Stimulated activated CD8-positive, alpha-beta memory T cell treated with anti-CD3 and anti-CD28 coated beads, Interleukin-7, amount 100 ng/mL, for 24 hours (primary cell): ENCODE data around the gene GCNT1.
"Not testable (repeated sequence)": the region's sequence is repeated elsewhere in the genome, so short reads cannot be mapped to it uniquely, and the experiment has no call there.

Source experiments
- DNase-seq: peaks from one replicate; pipeline ENCODE4 v3.0.0-alpha.2; 2020; ENCODE audit warnings: low read depth

GCNT1 gene

DNA sequence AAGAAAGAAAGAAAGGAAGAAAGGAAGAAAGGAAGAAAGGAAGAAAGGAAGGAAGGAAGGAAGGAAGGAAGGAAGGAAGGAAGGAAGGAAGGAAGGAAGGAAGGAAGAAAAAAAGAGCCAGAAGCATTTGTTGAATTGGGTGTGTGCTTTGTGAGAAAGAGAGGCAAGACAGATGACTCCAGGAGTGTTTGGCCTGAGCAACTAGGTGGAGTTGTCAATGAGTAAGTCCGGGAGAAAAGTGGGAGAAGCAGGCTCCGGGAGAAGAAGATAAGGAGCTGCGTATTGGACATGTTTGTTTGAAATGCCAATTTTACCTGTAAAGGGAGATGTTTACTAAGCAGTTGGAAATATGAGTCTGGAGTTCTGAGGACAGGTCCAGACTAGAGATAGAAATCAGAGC lies 15.1 kb upstream of the GCNT1 start:
- DNase-seq, result no peak

DNA sequence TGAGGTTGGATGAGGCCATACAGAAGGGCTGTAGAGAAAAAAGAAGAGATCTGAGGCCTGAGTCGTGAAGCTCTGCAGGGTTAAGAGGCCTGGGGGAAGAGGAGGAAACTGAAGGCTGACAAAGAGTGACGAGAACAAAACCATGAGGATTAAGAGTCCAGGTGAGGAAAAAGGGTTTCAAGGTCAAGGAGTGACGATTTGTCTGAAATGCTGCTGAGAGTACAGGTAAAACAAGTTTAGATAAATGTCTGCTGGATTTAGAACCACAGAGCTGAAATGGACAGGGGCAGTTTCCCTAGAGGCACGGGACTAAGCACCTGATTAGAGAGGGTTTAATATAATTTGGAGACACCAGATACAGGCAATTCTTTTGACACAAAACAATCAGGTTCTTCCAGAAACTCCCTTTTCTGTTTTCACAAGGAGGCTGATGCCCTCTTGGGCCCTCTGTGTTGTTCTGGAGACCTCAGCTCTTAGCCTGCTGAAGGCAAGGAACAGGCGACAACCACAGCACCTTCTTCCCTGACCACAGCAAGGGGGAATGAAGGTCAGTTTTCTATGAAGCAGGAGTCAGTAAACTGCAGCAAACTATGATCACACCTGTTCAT lies 14.6 kb upstream of the GCNT1 start:
- DNase-seq, result no peak

DNA sequence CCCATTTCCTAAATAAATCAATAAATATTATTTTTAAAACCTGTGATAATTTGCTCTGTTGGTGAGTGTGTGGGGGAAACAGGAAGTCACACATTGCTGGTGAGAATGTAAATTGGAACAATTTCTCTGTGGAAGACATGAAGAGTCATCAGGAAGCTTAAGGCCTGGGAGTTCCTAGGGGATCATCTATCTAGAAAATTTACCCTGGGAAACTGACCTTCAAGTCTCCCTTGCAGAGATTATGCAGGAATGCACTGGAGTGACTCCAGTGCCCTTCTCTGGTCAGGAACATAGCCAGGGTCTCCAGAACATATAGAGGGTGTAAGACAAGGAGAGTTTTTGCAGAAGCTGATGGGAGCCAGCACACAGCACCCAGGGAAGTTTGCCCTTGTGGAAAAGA lies 13.0 kb upstream of the GCNT1 start:
- no peak for DNase-seq

DNA sequence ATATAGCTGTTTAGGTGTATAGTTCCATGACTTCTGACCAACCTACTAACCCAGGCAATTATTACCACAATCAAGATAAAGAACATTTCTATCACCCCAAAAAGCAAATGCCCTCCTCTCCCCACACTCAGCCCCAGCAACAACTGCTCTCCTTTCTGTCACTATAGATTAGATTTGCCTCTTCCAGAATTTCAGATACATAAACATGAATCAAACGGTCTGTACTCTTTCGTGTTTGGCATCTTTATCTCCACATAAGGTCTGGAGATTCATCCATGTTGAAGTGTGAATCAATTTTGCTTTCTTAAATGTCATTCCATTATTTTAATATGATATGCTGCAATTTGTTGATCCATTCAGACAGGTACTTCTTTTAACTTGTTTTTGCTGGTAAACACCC lies 10.5 kb upstream of the GCNT1 start:
- DNase-seq, result no peak

DNA sequence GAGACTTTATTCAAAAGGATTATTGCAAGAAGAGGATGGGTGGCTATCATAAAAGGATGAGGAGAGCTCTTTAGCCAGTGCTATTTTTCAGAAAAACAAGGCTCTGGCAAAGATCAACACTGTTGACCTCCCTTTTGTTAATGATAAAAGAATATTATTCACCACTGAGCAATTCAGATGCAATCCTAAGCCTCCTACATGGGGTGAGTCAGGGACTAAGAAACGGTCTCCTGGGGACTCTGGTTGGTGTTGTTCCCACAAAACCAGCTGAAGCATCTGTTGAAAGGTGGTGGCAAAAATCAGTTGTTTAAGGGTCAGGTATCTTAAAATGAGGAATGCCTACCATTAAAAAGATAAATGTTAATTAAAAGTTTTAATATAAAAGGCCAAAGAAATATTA lies 7.7 kb upstream of the GCNT1 start:
- DNase-seq, result no peak

DNA sequence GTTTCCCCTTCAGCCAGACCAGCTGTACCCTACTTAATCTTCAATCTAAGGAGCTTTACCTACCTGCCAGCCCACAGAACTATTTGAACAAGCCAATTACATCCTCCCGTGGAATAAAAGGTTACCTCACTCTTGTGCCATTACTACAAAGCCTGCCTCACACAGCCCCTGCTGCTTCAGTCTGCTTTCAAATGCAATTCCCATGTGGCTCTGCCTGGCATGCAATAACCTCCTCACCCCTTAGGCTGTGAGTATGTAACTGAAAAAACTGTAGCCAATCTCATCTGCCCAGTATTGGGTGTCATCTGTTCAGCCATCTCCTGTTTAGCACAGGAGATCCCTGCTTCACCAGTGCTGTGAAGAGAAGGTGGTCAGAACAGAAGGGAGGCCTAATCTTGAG lies 6.1 kb upstream of the GCNT1 start:
- DNase-seq, result no peak

DNA sequence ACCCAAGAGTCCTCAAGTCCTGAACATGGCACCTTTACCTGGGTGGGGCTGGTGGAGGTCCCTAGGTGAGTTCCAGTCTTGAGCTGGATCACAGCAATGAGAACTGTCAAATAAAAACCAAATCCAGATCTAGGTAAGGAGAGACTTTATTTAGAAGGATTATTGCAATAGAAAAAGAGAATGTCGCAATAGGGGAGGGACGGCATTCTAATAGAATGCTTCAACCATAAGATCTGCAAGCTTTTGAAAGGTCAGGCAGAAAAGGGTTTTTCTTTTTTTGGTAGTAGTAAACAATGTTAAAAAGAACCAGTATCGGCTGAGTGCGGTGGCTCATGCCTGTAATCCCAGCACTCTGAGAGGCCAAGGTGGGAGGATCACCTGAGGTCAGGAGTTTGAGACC lies 5.2 kb upstream of the GCNT1 start:
- no peak for DNase-seq

DNA sequence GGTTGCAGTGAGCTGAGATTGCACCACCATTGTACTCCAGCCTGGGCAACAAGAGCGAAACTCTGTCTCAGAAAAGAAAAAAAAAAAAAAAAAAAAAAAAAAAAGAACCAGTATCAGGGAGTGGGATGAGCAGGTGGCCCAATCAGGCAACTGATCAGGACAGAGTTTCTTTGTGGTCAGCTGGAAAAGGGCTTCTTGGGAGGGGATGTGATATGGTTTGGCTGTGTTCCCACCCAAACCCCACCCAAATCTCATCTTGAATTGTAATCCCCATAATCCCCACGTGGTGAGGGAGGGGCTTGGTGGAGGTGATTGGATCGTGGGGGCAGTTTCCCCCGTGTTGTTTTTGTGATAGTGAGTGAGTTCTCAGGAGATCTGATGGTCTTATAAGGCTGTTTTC lies 4.7 kb upstream of the GCNT1 start:
- DNase-seq, result no peak

DNA sequence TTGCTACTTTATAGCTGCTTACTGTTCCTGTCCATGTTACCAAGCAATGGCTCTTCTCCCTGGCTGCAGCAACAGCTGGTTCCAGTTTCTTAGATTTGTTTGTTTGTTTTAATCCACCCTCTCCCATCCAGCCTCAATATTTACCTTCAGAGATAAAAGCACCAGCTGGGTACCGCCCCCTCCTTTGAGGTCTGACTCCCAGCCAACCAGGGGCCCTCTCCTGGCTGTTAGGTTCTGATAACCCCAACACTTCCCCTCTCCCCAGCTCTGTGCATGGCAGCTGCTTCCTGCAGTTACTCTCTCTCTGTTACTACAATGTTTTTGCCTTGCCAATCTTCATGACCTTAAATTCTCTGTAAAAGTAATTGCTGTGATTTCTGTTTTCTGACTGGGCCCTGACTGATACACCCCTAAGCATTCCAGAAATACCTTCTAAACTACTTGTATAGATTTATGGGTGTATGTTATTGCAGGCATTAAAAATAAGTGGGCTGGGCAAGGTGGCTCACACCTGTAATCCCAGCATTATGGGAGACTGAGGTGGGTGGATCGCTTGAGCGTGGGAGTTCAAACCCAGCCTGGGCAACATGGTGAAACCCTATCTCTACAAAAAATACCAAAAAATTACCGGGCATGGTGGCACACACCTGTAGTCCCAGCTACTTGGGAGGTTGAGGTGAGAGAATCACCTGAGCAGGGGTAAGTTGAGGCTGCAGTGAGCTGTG lies 2.6 kb upstream of the GCNT1 start:
- no peak for DNase-seq

DNA sequence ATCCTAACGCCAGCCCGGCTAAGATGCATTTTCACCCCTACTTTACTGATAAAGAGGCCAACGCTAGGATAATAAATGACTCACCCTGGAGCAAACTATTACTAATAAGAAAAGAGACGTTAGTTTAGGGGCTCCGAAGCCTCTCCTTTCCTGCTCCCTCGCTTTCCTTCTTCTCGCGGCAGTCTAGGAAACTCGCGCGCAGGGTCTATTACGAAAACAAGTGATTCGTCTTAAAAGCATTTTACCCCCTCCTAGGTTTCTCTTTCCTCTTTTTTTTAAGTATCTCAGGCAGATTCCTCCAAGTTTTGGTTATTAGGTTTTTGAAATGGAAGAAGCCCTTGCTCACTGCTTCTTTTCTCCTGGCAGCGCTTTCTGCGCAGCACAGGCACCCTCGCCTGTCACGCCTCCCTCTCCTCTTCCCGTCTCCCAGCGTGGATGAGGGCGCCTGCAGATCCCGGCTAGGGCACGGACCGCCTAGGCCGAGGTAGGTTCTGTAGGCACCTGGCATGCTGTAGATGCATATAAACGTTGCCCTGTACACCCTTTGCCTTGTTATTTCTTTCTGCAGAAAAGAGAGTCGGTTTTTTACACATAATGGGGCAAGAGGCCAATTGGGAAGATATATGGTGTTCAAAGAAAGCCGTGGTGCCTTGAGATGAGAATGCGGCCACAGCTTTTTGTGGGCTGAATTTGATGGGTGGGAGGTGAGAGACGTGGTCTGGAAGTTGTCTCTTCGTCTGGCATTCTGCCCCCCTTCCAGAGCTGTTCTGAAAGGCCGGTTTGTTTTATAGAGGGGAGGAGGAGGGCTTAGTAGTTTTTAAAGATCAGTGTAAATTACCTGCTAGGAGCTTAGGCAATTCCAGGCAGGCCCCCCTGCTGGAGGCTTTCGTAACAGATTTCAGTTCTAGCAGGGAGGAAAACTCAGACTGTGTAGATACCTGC lies 983 bp downstream of the GCNT1 start:
- DNase-seq, result no peak

DNA sequence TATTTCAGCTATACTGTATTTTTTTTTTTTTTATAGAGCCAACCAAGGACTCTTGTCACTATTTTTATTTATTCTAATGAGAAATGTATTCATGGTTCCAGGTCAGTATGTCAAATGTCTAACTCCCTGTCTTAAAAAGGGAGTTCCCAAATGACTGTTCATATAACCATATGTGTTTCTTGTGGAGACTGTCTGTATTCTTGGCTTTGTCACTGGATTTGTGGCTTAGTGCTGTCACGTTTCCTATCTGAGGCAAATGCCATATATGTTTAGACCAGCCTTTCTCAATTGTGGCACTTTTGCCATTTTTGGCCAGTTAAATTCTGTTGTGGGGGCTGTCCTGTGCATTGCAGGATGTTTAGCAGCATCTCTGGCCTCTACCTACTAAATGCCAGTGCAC lies 3.1 kb downstream of the GCNT1 start:
- no peak for DNase-seq

DNA sequence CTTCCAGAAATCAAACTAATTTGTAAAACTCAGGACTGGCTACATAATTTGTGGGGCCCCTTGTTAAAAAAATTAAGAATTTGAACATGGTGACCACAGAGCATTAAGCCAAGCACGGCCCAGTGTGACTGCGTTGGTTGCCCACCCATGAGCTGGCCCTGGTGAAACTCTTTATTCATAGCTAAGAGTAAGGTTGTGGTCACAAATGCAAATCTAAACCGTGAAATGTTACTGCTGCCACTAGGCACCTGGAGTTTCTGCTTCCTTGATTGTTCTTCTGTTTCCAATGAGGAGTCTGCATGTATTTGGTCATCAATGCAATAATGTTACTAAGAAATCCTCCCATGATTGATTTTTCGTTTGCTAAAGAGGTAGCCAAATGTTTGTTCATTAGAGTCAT lies 4.2 kb downstream of the GCNT1 start:
- DNase-seq, result no peak

DNA sequence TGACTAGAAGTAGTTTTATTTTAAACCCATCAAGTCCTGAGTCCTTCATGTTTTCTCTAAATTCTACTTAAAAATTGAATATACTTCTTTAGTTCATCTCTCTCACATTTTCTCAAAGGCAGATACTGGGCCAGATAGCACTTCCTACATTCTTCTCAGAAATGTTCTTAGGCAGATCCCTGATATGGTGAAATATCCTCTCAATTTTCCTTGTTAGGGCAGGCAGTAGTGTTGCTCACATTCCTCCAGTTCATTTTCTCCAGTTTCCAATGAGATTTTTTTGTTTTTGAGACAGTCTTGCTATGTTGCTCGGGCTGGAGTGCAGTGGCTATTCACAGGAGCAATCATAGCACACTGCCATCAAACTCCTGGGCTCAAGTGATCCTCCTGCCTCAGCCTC lies 5.7 kb downstream of the GCNT1 start:
- DNase-seq, result no peak

DNA sequence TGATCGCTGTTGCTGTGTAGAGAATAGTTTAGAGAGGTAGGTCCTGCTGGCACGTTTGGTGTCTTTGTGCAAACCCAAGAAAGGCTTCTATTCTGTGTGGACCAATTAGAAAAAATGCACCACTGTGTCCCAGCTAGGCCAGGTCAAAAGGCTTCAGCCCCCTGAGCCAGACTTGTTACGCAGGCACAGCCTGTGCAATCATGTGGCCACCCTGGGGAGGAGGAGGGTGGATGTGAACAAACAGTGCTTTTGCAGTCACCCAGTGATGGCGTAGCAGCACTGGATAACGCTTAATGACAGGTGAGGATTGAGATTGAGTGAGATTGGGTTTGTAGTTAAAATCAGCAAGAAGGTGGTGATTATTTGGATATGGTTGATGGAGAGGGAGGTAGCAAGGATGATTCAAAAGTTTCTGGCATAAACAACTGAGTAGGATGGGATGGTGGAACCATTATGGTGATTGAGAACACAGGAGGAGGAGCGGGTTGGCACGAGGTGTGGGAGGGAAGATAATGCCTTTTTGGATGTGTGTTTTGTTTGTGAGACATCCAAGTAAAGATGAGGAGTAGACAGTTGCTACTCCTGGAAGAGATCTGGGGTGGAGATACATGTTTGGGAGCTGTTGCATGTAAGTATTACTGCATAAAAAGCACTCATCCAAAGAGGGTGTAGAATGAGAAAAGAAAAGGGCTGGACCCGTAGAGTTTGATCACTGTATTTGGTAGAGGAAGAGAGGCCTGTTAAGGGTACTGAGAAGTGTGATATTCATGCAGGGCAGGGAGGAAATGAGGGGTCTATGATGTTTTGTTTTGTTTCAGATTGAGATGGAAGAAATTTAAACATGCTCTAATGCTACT lies 6.7 kb downstream of the GCNT1 start:
- no peak for DNase-seq

DNA sequence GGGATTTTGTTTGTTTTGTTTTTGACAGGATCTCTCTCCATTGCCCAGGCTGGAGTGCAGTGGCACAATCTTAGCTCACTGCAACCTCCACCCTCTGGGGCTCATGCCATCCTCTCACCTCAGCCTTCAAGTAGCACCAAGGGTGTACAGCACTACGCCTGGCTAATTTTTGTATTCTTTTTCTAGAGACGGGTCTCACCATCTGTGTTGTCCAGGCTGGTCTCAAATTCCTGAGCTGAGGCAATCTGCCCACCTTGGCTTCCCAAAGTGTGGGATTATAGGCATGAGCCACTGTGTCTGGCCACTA lies 7.3 kb downstream of the GCNT1 start:
- no peak for DNase-seq

DNA sequence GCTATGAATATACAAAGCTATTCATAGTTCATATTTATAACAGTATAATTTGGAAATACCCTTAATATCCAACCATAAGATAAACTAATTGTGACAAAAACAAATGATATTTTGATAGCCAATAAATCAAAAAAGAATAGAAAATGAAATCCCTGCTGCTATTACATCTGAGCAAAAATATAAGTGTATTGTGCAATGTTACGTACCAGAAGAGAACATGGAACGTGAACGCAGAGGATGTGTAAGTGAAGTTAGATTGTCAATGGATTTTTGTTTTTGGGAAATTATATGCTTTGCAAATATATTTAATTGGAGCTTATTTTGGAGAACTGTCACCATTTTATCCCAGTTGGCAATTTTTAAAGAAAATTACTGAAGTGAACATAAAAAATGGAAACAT lies 15.4 kb downstream of the GCNT1 start:
- no peak for DNase-seq

DNA sequence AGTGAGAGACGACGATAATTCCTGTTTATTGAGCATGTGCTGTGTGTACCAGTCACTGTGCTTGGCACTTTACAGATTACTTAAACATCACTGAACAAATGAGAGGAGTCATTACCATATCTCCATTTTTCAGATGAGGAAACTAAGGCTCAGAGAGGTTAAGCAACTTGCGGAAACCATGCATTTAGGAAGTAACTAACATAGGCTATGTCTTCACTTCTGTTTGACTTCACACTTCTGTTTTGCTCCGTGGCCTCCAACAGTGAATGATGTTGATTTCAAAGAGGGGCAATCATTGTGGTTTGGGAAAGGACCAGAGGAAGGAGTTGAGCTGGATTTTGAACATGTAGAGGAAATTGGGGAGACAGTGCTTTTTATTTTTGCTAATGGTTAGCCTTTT lies 16.7 kb downstream of the GCNT1 start:
- no peak for DNase-seq

DNA sequence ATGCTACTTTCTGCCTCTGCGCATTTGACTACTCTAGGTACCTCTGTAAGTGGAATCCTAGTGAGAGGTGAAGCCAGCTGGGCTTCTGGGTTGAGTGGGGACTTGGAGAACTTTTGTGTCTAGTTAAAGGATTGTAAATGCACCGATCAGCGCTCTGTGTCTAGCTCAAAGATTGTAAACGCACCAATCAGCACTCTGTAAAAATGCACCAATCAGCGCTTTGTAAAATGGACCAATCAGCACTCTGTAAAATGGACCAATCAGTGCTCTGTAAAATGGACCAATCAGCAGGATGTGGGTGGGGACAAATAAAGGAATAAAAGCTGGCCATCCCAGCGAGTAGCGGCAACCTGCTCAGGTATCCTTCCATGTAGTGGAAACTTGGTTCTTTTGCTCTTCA lies 18.8 kb downstream of the GCNT1 start:
- not testable (repeated sequence) for DNase-seq

DNA sequence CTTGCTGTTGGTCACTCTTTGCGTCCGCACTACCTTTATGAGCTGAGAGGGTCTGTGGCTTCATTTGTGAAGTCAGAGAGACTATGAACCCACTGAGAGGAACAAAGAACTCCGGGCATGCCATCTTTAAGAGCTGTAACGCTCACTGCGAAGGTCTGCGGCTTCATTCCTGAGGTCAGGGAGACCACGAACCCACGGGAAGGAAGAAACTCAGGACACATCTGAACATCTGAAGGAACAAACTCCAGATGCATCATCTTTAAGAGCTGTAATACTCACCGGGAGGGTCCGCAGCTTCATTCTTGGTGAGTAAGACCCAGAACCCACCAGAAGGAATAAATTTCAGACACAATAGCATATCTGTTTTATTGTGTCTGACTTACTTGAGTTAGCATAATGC lies 19.2 kb downstream of the GCNT1 start:
- DNase-seq, result no peak

DNA sequence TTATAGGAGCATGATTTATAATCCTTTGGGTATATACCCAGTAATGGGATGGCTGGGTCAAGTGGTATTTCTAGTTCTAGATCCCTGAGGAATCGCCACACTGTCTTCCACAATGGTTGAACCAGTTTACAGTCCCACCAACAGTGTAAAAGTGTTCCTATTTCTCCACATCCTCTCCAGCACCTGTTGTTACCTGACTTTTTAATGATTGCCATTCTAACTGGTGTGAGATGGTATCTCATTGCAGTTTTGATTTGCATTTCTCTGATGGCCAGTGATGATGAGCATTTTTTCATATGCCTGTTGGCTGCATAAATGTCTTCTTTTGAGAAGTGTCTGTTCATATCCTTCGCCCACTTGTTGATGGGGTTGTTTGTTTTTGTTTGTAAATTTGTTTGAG lies 20.4 kb downstream of the GCNT1 start:
- not testable (repeated sequence) for DNase-seq

DNA sequence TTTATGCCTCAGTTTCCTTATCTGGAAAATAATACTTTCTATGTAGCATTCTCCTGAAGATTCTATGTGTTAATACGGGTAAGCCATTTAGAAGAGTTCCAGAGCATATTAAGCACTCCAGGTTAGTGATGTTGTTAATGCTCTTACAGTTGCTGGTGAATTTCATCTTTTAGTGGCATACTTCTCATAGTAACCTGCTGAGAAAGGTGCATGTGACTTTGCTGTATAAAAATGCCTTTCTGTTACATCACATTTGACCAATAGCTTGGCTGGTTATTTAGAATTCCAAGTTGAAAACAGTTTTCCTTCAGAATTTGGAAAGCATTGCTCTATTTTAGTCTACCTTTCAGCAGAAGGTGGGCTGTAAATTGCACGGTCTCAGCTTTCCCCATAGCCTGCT lies 27.2 kb downstream of the GCNT1 start:
- no peak for DNase-seq

DNA sequence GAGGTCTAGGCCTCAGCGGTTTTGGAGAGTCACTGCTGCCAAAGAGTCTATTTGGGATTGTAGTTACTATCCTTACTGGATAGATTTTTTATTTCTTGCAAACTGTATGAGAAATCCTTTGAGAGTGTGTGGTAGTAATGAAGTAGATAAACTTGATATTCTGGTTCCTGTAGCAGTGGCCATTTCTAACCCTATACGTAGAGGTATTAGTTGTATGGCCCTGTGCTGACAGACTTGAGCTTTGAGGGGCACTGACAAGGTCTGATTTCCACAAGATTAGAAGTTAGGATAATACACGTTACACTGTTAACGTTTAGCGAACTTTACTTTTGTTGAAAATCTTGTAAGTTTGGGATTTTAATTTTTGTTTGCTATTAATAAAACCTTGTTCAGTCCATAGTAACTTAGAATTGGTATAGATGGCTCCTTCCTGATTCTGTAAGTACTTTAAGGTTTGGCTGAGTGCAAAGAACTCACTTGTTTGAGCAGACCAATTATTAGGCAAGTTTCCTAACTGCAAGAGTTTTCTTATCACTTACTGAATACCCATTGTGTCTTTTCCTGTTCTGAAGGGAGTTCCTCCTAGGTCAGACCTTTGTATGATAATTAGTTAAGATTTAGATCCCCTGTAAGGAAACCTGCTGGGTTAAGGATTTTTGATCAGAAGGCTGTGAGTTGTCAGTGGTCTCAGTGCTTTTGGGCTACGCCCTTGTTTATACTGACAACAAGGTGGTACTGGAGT lies 31.4 kb downstream of the GCNT1 start:
- no peak for DNase-seq
